ENCODE data around the gene RXRA. TPM values are rescaled to one million over a fixed set of nuclear protein-coding genes. Genes with fewer than 3 reads are reported as not detected.

The RXRA gene
- polyA plus RNA-seq, 1 donor: 74.6 TPM

GRCh38 chr9:134485653-134486052 is 159.4 kb downstream of the RXRA start:
- H3K36me3 ChIP-seq (ENCODE audit: control insufficient read depth, insufficient read depth, low read length): no peaks in the 10 kb centered on the region
- no peaks in the 10 kb centered on the region for H3K27me3 ChIP-seq (ENCODE audit: control insufficient read depth, insufficient read depth, low read length)
- no peaks in the 10 kb centered on the region for H3K4me1 ChIP-seq (ENCODE audit: control insufficient read depth, insufficient read depth, low read length)
- no peak overlapping the region for H3K4me3 ChIP-seq (ENCODE audit: low read length)
- no peak overlapping the region for H3K27ac ChIP-seq (ENCODE audit: low read length)
- DNase-seq: no peak
- 100% methylated on average over 2 of the region's 8 CpGs for WGBS (ENCODE audit: insufficient coverage, low lambda C conversion rate)
- no peaks in the 10 kb centered on the region for H3K9me3 ChIP-seq (ENCODE audit: control insufficient read depth, low read depth, low read length)

- H3K27me3 ChIP-seq (ENCODE audit: control insufficient read depth, insufficient read depth, low read length): no peaks in the 10 kb centered on the region
- H3K9me3 ChIP-seq (ENCODE audit: control insufficient read depth, low read depth, low read length): no peaks in the 10 kb centered on the region
- WGBS (ENCODE audit: insufficient coverage, low lambda C conversion rate): no CpG with 5 or more reads among the region's 16 CpGs
- no peaks in the 10 kb centered on the region for H3K36me3 ChIP-seq (ENCODE audit: control insufficient read depth, insufficient read depth, low read length)
- no peak overlapping the region for H3K27ac ChIP-seq (ENCODE audit: low read length)
- no peak overlapping the region for H3K4me3 ChIP-seq (ENCODE audit: low read length)
- no peaks in the 10 kb centered on the region for H3K4me1 ChIP-seq (ENCODE audit: control insufficient read depth, insufficient read depth, low read length)
- DNase-seq: no peak
These were observed 159.9 kb downstream of the RXRA start for GRCh38 chr9:134486143-134486591.

GRCh38 chr9:134486596-134486995 is 160.3 kb downstream of the RXRA start:
- no peaks in the 10 kb centered on the region for H3K27me3 ChIP-seq (ENCODE audit: control insufficient read depth, insufficient read depth, low read length)
- no peak for DNase-seq

More at GRCh38 chr9:134486596-134486995, 160.3 kb downstream of the RXRA start:
- WGBS (ENCODE audit: insufficient coverage, low lambda C conversion rate): 100% methylated on average over 1 of the region's 16 CpGs
- Histone ChIP-seq H3K36me3 (ENCODE audit: control insufficient read depth, insufficient read depth, low read length) (no peaks in the 10 kb centered on the region), H3K4me1 (ENCODE audit: control insufficient read depth, insufficient read depth, low read length) (peaks cover under 1% of the 10 kb centered on the region), H3K9me3 (ENCODE audit: control insufficient read depth, low read depth, low read length) (no peaks in the 10 kb centered on the region), H3K27ac (ENCODE audit: low read length) (no peak overlapping the region), H3K4me3 (ENCODE audit: low read length) (no peak overlapping the region)

Other genes with a start within 250 kb of the RXRA start
- gene WDR5, start 190.4 kb upstream of the RXRA start, polyA plus RNA-seq: 30.4 TPM
- not detected for gene RNU6ATAC, start 161.9 kb upstream of the RXRA start, polyA plus RNA-seq

Measured in large intestine (tissue), 3 donors.